ENCODE measurements around the gene AQP2.

AQP2 gene

DNA sequence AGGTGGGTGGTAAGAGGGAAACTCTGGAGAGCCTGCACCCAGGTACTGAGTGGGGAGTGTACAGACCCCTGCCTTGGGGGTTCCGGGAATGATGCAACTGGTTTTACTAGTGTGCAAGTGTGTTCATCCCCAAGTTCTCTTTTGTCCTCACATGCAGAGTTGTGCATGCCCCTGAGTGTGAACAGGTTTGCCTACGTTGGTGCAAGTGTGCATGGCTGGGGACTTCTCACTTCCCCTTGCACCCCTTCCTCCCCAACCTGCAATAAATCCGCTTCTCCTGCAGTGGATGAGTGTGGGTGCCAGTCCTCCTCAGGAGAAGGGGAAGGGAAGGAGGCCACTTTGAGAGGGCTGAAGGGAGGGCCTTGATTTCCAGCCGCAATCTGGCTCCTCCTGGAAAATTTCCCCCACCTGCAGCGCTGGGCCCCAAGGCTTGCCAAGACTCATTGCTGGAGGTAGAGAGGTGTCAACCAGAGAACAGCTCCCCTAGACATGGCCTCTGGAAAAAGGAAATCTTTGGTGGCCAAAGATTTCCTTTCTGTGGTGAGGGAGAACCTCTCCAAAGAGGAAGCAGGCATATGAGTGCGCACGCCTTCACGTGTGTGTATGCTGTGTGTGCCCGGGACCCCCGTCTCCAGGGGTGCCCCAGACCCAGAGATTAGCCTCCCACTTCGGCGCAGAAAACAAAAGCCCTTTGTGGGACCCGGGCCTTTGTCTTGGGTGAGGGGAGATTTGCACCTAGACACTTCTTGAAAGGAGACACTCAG, 5.5 kb downstream of the AQP2 start:
- no peaks in the 10 kb centered on the region for H3K4me1 ChIP-seq (ENCODE audit: insufficient read depth, low read length, severe bottlenecking)
- no peak overlapping the region for H3K9ac ChIP-seq (ENCODE audit: low read length)
- no peak for TF ChIP-seq CTCF (IDR thresholded peaks at IDR 0.05; ENCODE audit: low read length)
- TF ChIP-seq EZH2 (IDR thresholded peaks at IDR 0.05; ENCODE audit: borderline replicate concordance, low read length) = no peak
- no peaks in the 10 kb centered on the region for H3K9me2 ChIP-seq (ENCODE audit: low read depth, low read length)
- H3K27me3 ChIP-seq (ENCODE audit: insufficient read depth, low read length) = peaks cover 14% of the 10 kb centered on the region
- no peaks in the 10 kb centered on the region for H3K9me3 ChIP-seq (ENCODE audit: low read length)
- H3K27ac ChIP-seq (ENCODE audit: low read depth, low read length, poor library complexity, severe bottlenecking) = no peak overlapping the region
- no peak overlapping the region for H2AFZ ChIP-seq (ENCODE audit: low read length)
- H3F3A ChIP-seq (ENCODE audit: insufficient read depth, low read length) = no peaks in the 10 kb centered on the region
- no peak overlapping the region for H3K4me3 ChIP-seq (ENCODE audit: low read depth, low read length, poor library complexity, severe bottlenecking)
- no peaks in the 10 kb centered on the region for H3K79me2 ChIP-seq (ENCODE audit: insufficient read depth, low read length)
- H3K4me2 ChIP-seq (ENCODE audit: low read length) = no peak overlapping the region
- H4K20me1 ChIP-seq (ENCODE audit: insufficient read depth, low read length) = no peaks in the 10 kb centered on the region
- H3K36me3 ChIP-seq (ENCODE audit: insufficient read depth, low read length) = no peaks in the 10 kb centered on the region

DNA sequence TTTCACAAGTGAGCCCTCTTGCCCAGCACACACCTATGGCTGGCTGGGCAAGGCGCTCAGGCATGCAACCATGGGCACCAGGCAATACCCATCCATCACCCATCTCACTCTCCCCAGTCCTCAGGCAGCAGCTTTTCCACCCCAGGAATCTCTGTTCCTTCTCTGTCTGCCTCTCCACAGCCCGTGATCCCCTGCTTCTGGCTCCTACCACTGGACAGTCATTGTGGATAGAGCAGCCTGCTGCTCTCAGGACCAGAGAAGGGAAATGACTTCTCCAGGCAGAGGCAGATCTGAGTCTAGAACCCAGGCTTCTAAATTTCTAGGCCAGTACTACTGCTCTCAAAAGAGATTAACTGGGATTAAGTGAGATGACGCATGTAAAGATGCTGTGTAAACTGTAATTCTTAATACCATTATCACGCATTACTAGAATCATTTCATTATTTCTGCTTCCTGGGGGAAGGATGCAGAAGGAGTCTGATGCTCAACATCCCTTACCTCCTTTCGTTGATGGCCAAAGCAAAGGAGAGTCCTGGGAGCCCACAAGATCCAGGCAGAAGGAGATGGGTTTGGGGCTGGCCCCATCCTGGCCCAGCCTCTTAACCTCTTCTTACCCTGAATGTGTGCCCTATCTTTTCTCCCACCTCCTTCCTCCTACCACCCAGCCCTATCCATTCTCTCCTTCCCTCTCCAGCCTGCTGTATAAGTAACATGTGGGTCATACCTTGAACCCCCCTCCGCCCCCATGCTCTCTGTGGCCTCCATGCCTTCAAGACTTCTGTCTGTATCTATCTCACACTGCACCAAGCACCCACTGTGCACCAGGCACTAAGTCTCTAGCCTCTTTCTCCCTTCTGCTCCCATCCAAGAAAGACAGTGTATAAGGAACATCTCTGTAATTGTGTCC, 6.4 kb downstream of the AQP2 start:
- no peak for TF ChIP-seq CTCF (IDR thresholded peaks at IDR 0.05; ENCODE audit: low read length)
- no peak for TF ChIP-seq EZH2 (IDR thresholded peaks at IDR 0.05; ENCODE audit: borderline replicate concordance, low read length)
- H3K36me3 ChIP-seq (ENCODE audit: insufficient read depth, low read length) = no peaks in the 10 kb centered on the region
- peaks cover 14% of the 10 kb centered on the region for H3K27me3 ChIP-seq (ENCODE audit: insufficient read depth, low read length)
- no peak overlapping the region for H3K4me2 ChIP-seq (ENCODE audit: low read length)
- no peak overlapping the region for H3K27ac ChIP-seq (ENCODE audit: low read depth, low read length, poor library complexity, severe bottlenecking)
- no peak overlapping the region for H3K4me3 ChIP-seq (ENCODE audit: low read depth, low read length, poor library complexity, severe bottlenecking)
- no peaks in the 10 kb centered on the region for H3K9me2 ChIP-seq (ENCODE audit: low read depth, low read length)
- no peaks in the 10 kb centered on the region for H3K9me3 ChIP-seq (ENCODE audit: low read length)
- H4K20me1 ChIP-seq (ENCODE audit: insufficient read depth, low read length) = no peaks in the 10 kb centered on the region
- no peaks in the 10 kb centered on the region for H3F3A ChIP-seq (ENCODE audit: insufficient read depth, low read length)
- H3K79me2 ChIP-seq (ENCODE audit: insufficient read depth, low read length) = no peaks in the 10 kb centered on the region
- no peak overlapping the region for H3K9ac ChIP-seq (ENCODE audit: low read length)
- no peak overlapping the region for H2AFZ ChIP-seq (ENCODE audit: low read length)
- H3K4me1 ChIP-seq (ENCODE audit: insufficient read depth, low read length, severe bottlenecking) = no peaks in the 10 kb centered on the region

- H3K4me1 ChIP-seq (ENCODE audit: insufficient read depth, low read length, severe bottlenecking) = no peaks in the 10 kb centered on the region
Observed at GRCh38 chr12:49957570-49957967, 7.0 kb downstream of the AQP2 start.

More at GRCh38 chr12:49957570-49957967, 7.0 kb downstream of the AQP2 start:
- peaks cover 14% of the 10 kb centered on the region for H3K27me3 ChIP-seq (ENCODE audit: insufficient read depth, low read length)
- no peak overlapping the region for H3K9ac ChIP-seq (ENCODE audit: low read length)
- H3K9me2 ChIP-seq (ENCODE audit: low read depth, low read length) = no peaks in the 10 kb centered on the region
- no peaks in the 10 kb centered on the region for H3K79me2 ChIP-seq (ENCODE audit: insufficient read depth, low read length)
- TF ChIP-seq CTCF (IDR thresholded peaks at IDR 0.05; ENCODE audit: low read length) = no peak
- TF ChIP-seq EZH2 (IDR thresholded peaks at IDR 0.05; ENCODE audit: borderline replicate concordance, low read length) = no peak
- no peaks in the 10 kb centered on the region for H3K9me3 ChIP-seq (ENCODE audit: low read length)
- no peaks in the 10 kb centered on the region for H3F3A ChIP-seq (ENCODE audit: insufficient read depth, low read length)
- H3K4me2 ChIP-seq (ENCODE audit: low read length) = no peak overlapping the region
- no peak overlapping the region for H2AFZ ChIP-seq (ENCODE audit: low read length)
- no peaks in the 10 kb centered on the region for H3K36me3 ChIP-seq (ENCODE audit: insufficient read depth, low read length)
- no peaks in the 10 kb centered on the region for H4K20me1 ChIP-seq (ENCODE audit: insufficient read depth, low read length)
- no peak overlapping the region for H3K27ac ChIP-seq (ENCODE audit: low read depth, low read length, poor library complexity, severe bottlenecking)
- H3K4me3 ChIP-seq (ENCODE audit: low read depth, low read length, poor library complexity, severe bottlenecking) = no peak overlapping the region

All from OCI-LY1 (cell line).